OCI-LY1 (cell line): ENCODE measurements around the gene CCDC14.

Experiments used
- CTCF ChIP-seq: fragments of 200-600 bp; sonication (generic), shearing (Covaris generic); IDR thresholded peaks from 2 replicates; pipeline ENCODE4 v1.5.1; 2017; ENCODE audit warnings: mild to moderate bottlenecking, antibody characterized with exemption, low read length, moderate library complexity, mixed read lengths
- EZH2 ChIP-seq: fragments of 200-600 bp; sonication (generic), shearing (Covaris generic); IDR thresholded peaks from 2 replicates; pipeline ENCODE4 v1.8.0; 2017; ENCODE audit warnings: borderline replicate concordance, mixed run types, mild to moderate bottlenecking, antibody characterized with exemption, low read length, moderate library complexity, mixed read lengths

DNA sequence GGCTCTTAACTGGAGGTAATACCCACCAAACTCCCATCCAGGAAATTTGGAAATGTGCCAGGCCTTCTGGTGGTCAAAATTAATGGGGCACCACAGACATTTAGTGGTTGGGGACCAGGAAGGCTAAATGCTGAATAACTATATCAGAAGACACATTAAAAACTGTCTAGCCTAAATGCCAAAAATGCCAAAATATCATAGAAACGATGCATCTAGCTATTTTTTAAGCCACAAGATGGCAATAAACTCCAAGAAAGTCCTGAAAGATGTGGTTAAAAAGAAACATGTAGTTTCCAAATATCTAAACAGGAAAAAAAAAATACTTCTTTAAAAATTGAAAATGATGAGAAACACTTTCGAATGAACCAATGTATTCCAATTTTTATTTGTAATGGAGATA is 19.9 kb downstream of the CCDC14 start:
- TF ChIP-seq CTCF (peak; percentile 30; the same call in 1 of the 2 replicates), EZH2 (no peak)
